PC-3 (cell line): Measurements from ENCODE around the gene SH3RF3. TPM values are rescaled to one million over a fixed set of nuclear protein-coding genes. Genes with fewer than 3 reads are reported as not detected.

Experiments used
- ATAC-seq: fragments of 200-7000 bp; cut with Tn5 transposase; 2 replicates; pipeline ENCODE4 v1.9.1; 2020; ENCODE audit warnings: mild to moderate bottlenecking, moderate library complexity
- BruUV-seq: library from RNA; stranded (reverse); fragments of 400-500 nt; replicated peaks from 2 replicates; lab custom pipeline; 2021; lab: Mats Ljungman, UMichigan
- CTCF ChIA-PET: fragments of 300-600 bp; sonication (Branson Sonifier 250); formaldehyde crosslinking; loops from one replicate; lab custom pipeline; 2022; ENCODE audit warnings: antibody characterized with exemption; lab: Charles Lee
- POLR2A ChIA-PET: fragments of 300-600 bp; sonication (Branson Sonifier 250); formaldehyde crosslinking; loops from one replicate; lab custom pipeline; 2022; ENCODE audit warnings: antibody characterized with exemption; ENCODE audit not compliant: unreplicated experiment; lab: Charles Lee
- DNase-seq: peaks from one replicate; pipeline ENCODE4 v3.0.0-alpha.2; 2015
- H2AFZ ChIP-seq: fragments of 300-600 bp; sonication (generic); 2 replicates; pipeline ENCODE4 v1.6.0; 2016; ENCODE audit warnings: antibody characterized with exemption, low read length
- H3F3A ChIP-seq: fragments of 300-600 bp; sonication (generic); one replicate; pipeline ENCODE4 v1.6.0; 2017; ENCODE audit warnings: antibody characterized with exemption, low read length, control low read depth, mild to moderate bottlenecking; ENCODE audit not compliant: unreplicated experiment
- H3K27ac ChIP-seq: fragments of 300-600 bp; sonication (generic); 2 replicates; pipeline ENCODE4 v1.5.1; 2016; ENCODE audit warnings: mild to moderate bottlenecking, low read length
- H3K27me3 ChIP-seq: fragments of 300-600 bp; sonication (generic); 2 replicates; pipeline ENCODE4 v1.6.1; 2016; ENCODE audit warnings: low read length, mixed read lengths
- H3K36me3 ChIP-seq: fragments of 300-600 bp; sonication (generic); 2 replicates; pipeline ENCODE4 v1.6.1; 2016; ENCODE audit warnings: low read depth, mixed run types, low read length, mixed read lengths
- H3K4me1 ChIP-seq: fragments of 300-600 bp; sonication (generic); 2 replicates; pipeline ENCODE4 v1.5.1; 2016; ENCODE audit warnings: low read length; ENCODE audit not compliant: insufficient read depth
- H3K4me2 ChIP-seq: fragments of 300-600 bp; sonication (generic); 2 replicates; pipeline ENCODE4 v1.6.0; 2016; ENCODE audit warnings: low read length
- H3K4me3 ChIP-seq: fragments of 300-600 bp; sonication (generic); 2 replicates; pipeline ENCODE4 v1.5.1; 2016; ENCODE audit warnings: mild to moderate bottlenecking, low read length, mixed read lengths
- H3K79me2 ChIP-seq: fragments of 300-600 bp; sonication (generic); 2 replicates; pipeline ENCODE4 v1.6.1; 2017; ENCODE audit warnings: low read length, mixed read lengths
- H3K9ac ChIP-seq: fragments of 300-600 bp; sonication (generic); 2 replicates; pipeline ENCODE4 v1.6.0; 2016; ENCODE audit warnings: mild to moderate bottlenecking, low read length
- H3K9me2 ChIP-seq: fragments of 300-600 bp; sonication (generic); replicated peaks from 2 replicates; pipeline ENCODE4 v1.6.1; 2016; ENCODE audit warnings: mixed run types, low read length, mixed read lengths
- H3K9me3 ChIP-seq: fragments of 300-600 bp; sonication (generic); 2 replicates; pipeline ENCODE4 v1.6.1; 2016; ENCODE audit warnings: low read length, mixed read lengths
- H4K20me1 ChIP-seq: fragments of 300-600 bp; sonication (generic); 2 replicates; pipeline ENCODE4 v1.6.1; 2016; ENCODE audit warnings: low read length, mixed read lengths
- CTCF ChIP-seq: fragments of 300-600 bp; sonication (generic); conservative IDR thresholded peaks from 2 replicates; pipeline ENCODE4 v1.5.1; 2017; ENCODE audit warnings: antibody characterized with exemption, low read depth, mild to moderate bottlenecking, low read length
- EZH2 ChIP-seq: fragments of 300-600 bp; sonication (generic); IDR thresholded peaks from one replicate; pipeline ENCODE4 v1.6.1; 2017; ENCODE audit warnings: antibody characterized with exemption, mild to moderate bottlenecking, low read length; ENCODE audit not compliant: unreplicated experiment
- EZH2phosphoT487 ChIP-seq: fragments of 300-600 bp; sonication (generic); IDR thresholded peaks from 2 replicates; pipeline ENCODE4 v1.6.1; 2018; ENCODE audit warnings: mild to moderate bottlenecking, antibody characterized with exemption, low read length, borderline replicate concordance
- intact Hi-C: fragments of 100-400 bp; cut with micrococcal nuclease; formaldehyde crosslinking; loops from 2 replicates; pipeline ENCODE4 v1.9.0; 2023
- total RNA-seq: library from RNA; depleted of rRNA; stranded (reverse); fragments of >200 nt; gene quantifications from 2 replicates; pipeline ENCODE4 v1.2.3, GENCODE V29; 2014

Gene SH3RF3
- total RNA-seq, 1 experiment from 2014 or later = 11.7 TPM

- no peak for TF ChIP-seq EZH2phosphoT487
- no peak for TF ChIP-seq EZH2
- TF ChIP-seq CTCF = no peak
- H3K79me2 ChIP-seq = peaks cover 68% of the 10 kb centered on the region
- no peak overlapping the region for H2AFZ ChIP-seq
- DNase-seq = no peak
- H3K9me3 ChIP-seq = no peaks in the 10 kb centered on the region
- peaks cover 84% of the 10 kb centered on the region for H3K4me1 ChIP-seq
- ChIA-PET POLR2A (interaction anchor here (0.7 kb wide), 1 partner anchor 89 kb away, joined by 3 read pairs; no protein-coding TSS in a partner anchor), CTCF (no interaction called here)
- no peak for ATAC-seq
- H3K9me2 ChIP-seq = no peaks in the 10 kb centered on the region
- no peaks in the 10 kb centered on the region for H3K27me3 ChIP-seq
- peak overlapping the region; percentile 81 for H3K4me2 ChIP-seq
- H3K9ac ChIP-seq = peak overlapping the region; percentile 62
- H3K36me3 ChIP-seq = no peaks in the 10 kb centered on the region
- H4K20me1 ChIP-seq = no peaks in the 10 kb centered on the region
- intact Hi-C loops = loop anchor here (1.0 kb wide), 1 partner anchor 15 kb away; no protein-coding TSS in a partner anchor
- peak overlapping the region; percentile 57; the same call in 1 of the 2 replicates for H3K4me3 ChIP-seq
- no TSS peak for BruUV-seq
- H3F3A ChIP-seq = peaks cover 4% of the 10 kb centered on the region
- peak overlapping the region; percentile 78 for H3K27ac ChIP-seq
Measured at GRCh38 chr2:109336296-109336695, 207.3 kb downstream of the SH3RF3 start.

- no peak overlapping the region for H3K9ac ChIP-seq
- ChIA-PET POLR2A (no interaction called here), CTCF (no interaction called here)
- H3K79me2 ChIP-seq = peaks cover 67% of the 10 kb centered on the region
- no peak overlapping the region for H2AFZ ChIP-seq
- no peak for ATAC-seq
- peaks cover 84% of the 10 kb centered on the region for H3K4me1 ChIP-seq
- H3K27ac ChIP-seq = no peak overlapping the region
- H3K27me3 ChIP-seq = no peaks in the 10 kb centered on the region
- intact Hi-C loops = no loop called here
- DNase-seq = no peak
- no peaks in the 10 kb centered on the region for H3K9me3 ChIP-seq
- no peaks in the 10 kb centered on the region for H3K9me2 ChIP-seq
- peaks cover 4% of the 10 kb centered on the region for H3F3A ChIP-seq
- no peaks in the 10 kb centered on the region for H3K36me3 ChIP-seq
- BruUV-seq = no TSS peak
- TF ChIP-seq CTCF = no peak
- TF ChIP-seq EZH2 = no peak
- no peak for TF ChIP-seq EZH2phosphoT487
- H3K4me2 ChIP-seq = no peak overlapping the region
- no peaks in the 10 kb centered on the region for H4K20me1 ChIP-seq
- H3K4me3 ChIP-seq = no peak overlapping the region
Measured at GRCh38 chr2:109337221-109337620, 208.2 kb downstream of the SH3RF3 start.

GRCh38 chr2:109339519-109339966 is 210.5 kb downstream of the SH3RF3 start:
- Histone ChIP-seq H3K9ac (peak overlapping the region; percentile 50), H3K79me2 (peaks cover 69% of the 10 kb centered on the region), H2AFZ (no peak overlapping the region), H3K27me3 (no peaks in the 10 kb centered on the region), H3K27ac (peak overlapping the region; percentile 95), H3K4me3 (no peak overlapping the region), H3K36me3 (no peaks in the 10 kb centered on the region), H3K4me2 (peak overlapping the region; percentile 46), H3K9me3 (no peaks in the 10 kb centered on the region), H4K20me1 (no peaks in the 10 kb centered on the region), H3F3A (peaks cover 4% of the 10 kb centered on the region), H3K4me1 (peaks cover 66% of the 10 kb centered on the region), H3K9me2 (no peaks in the 10 kb centered on the region)
- POLR2A ChIA-PET = no interaction called here
- ATAC-seq (peak; percentile 79), DNase-seq (peak; percentile 88)
- no TSS peak for BruUV-seq
- CTCF ChIA-PET = interaction anchor here (0.9 to 1.0 kb wide), 2 partner anchors 69 to 171 kb away, joined by 3 read pairs; no protein-coding TSS in a partner anchor
- TF ChIP-seq EZH2phosphoT487 (no peak), EZH2 (no peak), CTCF (no peak)
- intact Hi-C loops = no loop called here
